H1 (cell line): Measurements from ENCODE around the gene COLEC12.

ENCODE experiments used
- ATF2 ChIP-seq: IDR thresholded peaks from 2 replicates; pipeline ENCODE4 v1.6.1; 2012; ENCODE audit warnings: low read length, inconsistent platforms
- CHD2 ChIP-seq: IDR thresholded peaks from 2 replicates; pipeline ENCODE4 v1.6.1; 2012; ENCODE audit warnings: low read length, improper control_type of control experiment
- CREB1 ChIP-seq: IDR thresholded peaks from 2 replicates; pipeline ENCODE4 v1.6.1; 2012; ENCODE audit warnings: inconsistent platforms
- CTCF ChIP-seq, 3 experiments: IDR thresholded peaks; 1 replicate in 2 of 3; 2 replicates in 1 of 3; pipeline versions ENCODE4 v1.5.1 to v1.6.1; 2011; ENCODE audit warnings: low read length in 3 of 3, mild to moderate bottlenecking in 3 of 3, inconsistent platforms in 2 of 3, low read depth in 1 of 3, moderate library complexity in 1 of 3; ENCODE audit not compliant: insufficient read depth in 1 of 3; ENCODE audit errors: control extremely low read depth in 1 of 3
- GABPA ChIP-seq: IDR thresholded peaks from 2 replicates; pipeline ENCODE4 v1.6.1; 2011; ENCODE audit warnings: mild to moderate bottlenecking, low read length, moderate library complexity, borderline replicate concordance; ENCODE audit not compliant: insufficient read depth
- GTF2F1 ChIP-seq: IDR thresholded peaks from 2 replicates; pipeline ENCODE4 v1.6.1; 2012; ENCODE audit warnings: low read depth, low read length, improper control_type of control experiment, borderline replicate concordance
- HDAC2 ChIP-seq, 2 experiments: fragments of 300-600 bp in 1 of 2; sonication (generic) in 1 of 2; IDR thresholded peaks; 2 replicates each; pipeline ENCODE4 v1.6.1; 2011 to 2012; ENCODE audit warnings: low read depth in 2 of 2, low read length in 2 of 2, mild to moderate bottlenecking in 2 of 2, moderate library complexity in 2 of 2, borderline replicate concordance in 1 of 2, inconsistent platforms in 1 of 2
- POLR2A ChIP-seq, 2 experiments: IDR thresholded peaks; 1 replicate in 1 of 2; 2 replicates in 1 of 2; pipeline ENCODE4 v1.6.1; 2011; ENCODE audit warnings: low read depth in 2 of 2, low read length in 2 of 2, mild to moderate bottlenecking in 2 of 2; ENCODE audit errors: control extremely low read depth in 1 of 2
- RFX5 ChIP-seq: IDR thresholded peaks from 2 replicates; pipeline ENCODE4 v1.6.1; 2011; ENCODE audit warnings: low read depth, low read length, improper control_type of control experiment, borderline replicate concordance
- SP1 ChIP-seq: IDR thresholded peaks from 2 replicates; pipeline ENCODE4 v1.6.1; 2011; ENCODE audit warnings: low read depth, low read length
- USF2 ChIP-seq: IDR thresholded peaks from 2 replicates; pipeline ENCODE4 v1.6.1; 2011; ENCODE audit warnings: low read length, improper control_type of control experiment
- YY1 ChIP-seq: IDR thresholded peaks from 2 replicates; pipeline ENCODE4 v1.6.1; 2011; ENCODE audit warnings: low read depth, mild to moderate bottlenecking, low read length

- TF ChIP-seq CTCF (IDR thresholded peaks at IDR 0.05; ENCODE audit: control extremely low read depth in 1 of 3, insufficient read depth in 1 of 3, low read depth in 1 of 3, low read length in 3 of 3) (peak in 2 of 3 experiments; percentile 2 to 25; a peak in 1 of 4 replicates), CREB1 (no peak), RFX5 (no peak), ATF2 (no peak), POLR2A (IDR thresholded peaks at IDR 0.05; ENCODE audit: control extremely low read depth in 1 of 2, low read depth in 2 of 2, low read length in 2 of 2) (no peak), YY1 (no peak), USF2 (no peak), HDAC2 (IDR thresholded peaks at IDR 0.05; ENCODE audit: borderline replicate concordance in 1 of 2, low read depth in 2 of 2, low read length in 2 of 2) (no peak), GTF2F1 (no peak), SP1 (no peak), CHD2 (no peak), GABPA (no peak)
These were observed 24.7 kb upstream of the COLEC12 start for GRCh38 chr18:525036-525797.
